ENCODE data around the gene AGBL1.
"Not testable (repeated sequence)": the region's sequence is repeated elsewhere in the genome, so short reads cannot be mapped to it uniquely, and the experiment has no call there.

AGBL1 gene

DNA sequence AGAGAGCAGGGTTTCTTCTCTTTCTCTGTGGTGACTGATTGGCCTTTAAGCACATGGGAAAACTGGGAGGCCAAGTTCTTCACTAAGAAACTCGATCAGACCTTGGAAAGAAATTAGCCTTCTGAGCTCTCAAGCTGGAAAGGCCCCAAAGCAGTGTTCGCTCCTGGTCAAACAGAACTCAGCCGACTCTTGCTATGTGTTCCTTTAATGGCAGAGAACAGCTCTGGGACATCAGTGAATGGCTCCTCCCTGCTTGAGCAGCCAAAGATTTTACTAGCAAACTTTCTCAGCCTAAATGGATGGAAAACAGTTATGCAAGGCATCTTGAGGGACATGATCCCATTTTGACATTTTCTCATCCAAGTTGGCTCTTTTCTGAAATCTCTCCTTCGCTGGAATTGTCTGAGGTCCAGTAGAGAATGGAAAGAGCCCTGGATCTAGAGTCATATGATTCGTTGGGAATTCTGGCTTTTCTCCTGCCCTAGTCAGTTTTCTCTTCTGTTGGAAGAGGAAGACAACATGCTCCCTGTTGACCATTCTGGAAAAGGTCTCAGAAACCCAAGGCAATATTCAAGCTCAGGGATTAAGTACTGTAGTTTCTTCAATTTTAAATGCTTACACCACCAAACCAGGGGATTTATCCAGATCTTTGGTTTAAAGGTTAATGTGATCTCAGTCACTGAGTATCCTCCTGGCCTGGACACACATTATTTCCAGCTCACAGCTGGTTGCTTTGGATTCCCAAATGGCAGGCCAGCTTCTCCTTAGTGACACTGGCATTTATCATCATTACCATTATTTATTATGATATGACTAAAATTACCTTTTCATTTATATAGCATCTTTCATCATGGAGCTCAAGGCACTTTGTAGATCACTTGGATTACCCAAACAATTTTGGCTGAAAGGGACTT lies 319.6 kb downstream of the AGBL1 start:
- DNase-seq (ENCODE audit: low read depth): no peak

DNA sequence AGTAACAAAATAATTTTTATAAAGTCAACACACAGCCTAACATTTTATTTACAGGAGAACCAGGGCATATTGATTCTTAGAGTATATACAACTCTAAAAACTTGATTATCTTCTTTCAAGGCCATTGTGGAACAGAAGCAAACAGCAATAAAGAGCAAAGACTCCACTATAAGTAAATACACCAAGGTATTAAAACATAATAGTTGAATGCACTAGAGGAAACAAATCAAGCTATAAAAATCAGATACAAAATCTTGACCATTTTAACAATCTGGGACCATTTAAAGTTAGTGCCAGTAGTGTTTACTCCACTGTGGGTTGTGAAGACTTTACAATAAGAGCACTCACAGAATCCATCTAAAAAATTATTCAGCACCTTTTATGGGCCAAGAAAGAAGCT lies 323.6 kb downstream of the AGBL1 start:
- DNase-seq (ENCODE audit: low read depth): no peak

DNA sequence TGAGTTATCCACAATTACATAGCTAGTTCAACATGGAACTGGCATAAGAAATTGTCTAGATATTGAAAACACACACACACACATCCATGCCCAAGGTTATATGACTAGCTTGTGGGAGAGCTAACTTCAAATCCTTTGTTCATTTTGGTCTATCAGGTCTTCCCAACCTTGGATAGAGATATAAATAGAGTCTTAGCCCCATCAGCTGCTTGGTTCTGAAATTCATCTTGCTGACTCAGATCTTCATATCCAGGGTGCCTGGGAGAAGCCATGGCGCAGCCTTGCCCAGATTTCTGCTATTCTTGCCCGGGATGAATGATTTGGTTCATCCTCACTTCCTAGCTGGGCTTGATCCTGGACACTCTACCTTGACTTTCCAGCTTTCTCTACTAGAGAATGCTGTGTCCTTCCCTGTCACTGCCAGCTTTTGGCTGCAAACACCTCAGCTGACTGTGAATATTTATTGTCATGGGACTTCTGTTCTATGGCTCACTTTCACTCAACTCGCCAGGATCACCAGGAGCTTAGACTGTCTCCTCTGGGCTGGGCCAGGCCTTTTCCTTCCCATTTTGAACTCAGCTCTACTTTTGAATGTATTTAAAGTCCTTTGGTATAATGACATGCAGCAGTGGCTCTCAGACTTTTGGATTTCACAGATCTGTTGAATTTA lies 324.4 kb downstream of the AGBL1 start:
- DNase-seq (ENCODE audit: low read depth): no peak

DNA sequence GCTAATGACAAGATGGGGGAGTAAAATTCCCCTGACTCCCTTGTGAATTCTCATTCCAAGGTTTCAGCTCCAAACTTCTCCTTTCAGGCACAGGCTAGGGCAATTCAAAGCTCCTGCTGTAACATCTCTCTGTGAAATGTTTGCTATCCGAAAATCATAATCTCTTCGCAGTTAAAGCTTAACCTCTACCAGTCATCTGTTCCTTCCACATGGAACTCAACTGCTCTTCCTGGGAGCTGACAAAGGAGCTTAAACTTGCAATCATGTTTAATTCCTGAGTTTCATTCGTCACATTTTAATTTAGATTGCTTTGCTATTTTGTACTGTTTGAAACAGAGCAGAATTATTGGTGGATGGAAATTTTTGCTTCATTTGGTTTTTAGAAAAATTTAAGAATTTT lies 328.6 kb downstream of the AGBL1 start:
- no peak for DNase-seq (ENCODE audit: low read depth)

DNA sequence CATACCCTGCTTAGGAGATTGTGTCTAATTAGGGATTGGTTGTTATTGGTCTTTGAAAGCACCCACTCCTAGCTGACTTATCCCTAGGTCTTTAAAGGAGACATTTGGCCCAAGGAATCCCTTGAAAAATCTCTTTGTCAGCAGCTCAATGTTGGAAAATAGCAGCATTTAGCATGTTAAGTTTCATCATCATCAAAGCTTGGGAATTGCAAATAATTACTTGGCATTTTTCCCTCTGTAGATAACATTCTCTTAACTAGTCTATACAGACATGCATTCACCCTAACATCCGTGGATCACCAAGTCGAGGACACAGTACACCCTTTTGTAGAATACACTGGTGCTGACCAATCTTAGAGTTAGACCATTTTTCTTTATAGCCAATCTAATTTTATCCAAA lies 332.2 kb downstream of the AGBL1 start:
- DNase-seq (ENCODE audit: low read depth): no peak

DNA sequence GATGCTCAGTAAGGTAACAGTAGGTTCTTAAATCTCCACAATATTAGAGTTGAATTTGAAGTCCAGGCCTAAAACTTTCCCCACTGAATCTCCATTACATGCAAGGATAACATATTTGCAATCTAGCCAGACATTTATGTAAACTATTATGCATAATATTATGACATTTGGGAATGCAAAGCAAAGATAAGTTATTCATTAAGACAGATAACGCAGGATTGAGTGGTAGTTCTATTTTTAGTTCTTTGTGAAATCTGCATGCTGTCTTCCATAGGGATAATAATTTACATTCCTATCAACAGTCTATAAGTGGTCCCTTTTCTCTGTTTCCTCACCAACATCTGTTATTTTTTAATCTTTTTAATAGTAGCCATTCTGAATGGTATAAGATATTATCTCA lies 333.5 kb downstream of the AGBL1 start:
- DNase-seq (ENCODE audit: low read depth): no peak

DNA sequence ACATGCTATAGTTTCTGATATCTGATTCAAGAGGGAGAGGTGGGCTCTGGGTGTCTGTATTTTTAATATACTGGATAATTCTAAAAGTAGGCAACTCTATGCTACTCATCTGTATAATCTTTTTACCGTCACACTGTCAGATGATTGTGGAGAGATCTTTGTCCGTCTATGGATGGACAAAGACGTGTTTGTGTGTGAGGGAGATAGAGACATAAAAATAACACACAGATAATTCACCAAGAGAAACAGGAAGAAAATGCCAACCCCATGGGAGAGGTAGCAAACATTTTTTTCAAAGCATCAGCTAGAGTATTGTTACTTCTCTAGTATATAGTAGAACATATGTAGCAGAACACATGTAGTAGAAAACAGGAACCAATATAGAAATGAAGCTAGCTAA lies 346.1 kb downstream of the AGBL1 start:
- DNase-seq (ENCODE audit: low read depth): no peak

DNA sequence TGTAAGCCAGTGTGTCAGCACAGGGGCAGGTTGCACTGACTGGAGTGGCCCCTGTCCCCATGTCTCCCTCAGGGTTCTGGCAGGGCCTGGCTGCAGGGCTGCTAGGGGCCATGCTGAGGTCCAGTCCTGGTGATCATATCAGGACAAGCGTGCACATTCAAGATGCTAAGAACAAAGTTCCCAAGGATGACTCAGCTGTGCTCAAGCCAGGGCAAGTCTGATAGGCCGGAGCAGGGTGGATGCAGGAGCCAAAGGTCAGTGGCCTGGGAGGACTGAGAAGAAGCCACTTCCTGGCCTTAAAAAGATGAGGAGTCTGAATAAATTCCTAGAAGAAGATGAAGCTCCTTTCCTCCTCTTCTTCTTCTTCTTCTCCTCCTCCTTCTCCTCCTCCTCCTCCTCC lies 353.2 kb downstream of the AGBL1 start:
- no peak for DNase-seq (ENCODE audit: low read depth)

DNA sequence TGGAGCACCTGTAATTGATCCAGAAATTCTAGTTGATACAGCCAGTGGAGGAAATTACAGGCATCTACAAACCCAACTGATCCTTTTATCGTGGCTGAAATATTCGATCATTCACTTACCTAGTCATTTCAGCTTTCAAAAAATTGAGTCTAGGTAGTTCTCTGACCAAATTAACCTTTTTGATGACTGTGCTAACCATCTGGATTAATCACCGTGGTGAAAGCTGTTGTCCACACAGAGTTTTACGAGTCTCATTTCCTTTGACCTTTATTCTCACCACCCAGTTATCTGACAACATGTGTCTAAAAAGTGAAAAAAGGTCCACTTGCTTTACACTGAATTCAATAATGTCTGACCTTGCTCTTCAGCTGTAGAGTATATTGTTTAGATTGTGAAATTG lies 354.3 kb downstream of the AGBL1 start:
- DNase-seq (ENCODE audit: low read depth): no peak

DNA sequence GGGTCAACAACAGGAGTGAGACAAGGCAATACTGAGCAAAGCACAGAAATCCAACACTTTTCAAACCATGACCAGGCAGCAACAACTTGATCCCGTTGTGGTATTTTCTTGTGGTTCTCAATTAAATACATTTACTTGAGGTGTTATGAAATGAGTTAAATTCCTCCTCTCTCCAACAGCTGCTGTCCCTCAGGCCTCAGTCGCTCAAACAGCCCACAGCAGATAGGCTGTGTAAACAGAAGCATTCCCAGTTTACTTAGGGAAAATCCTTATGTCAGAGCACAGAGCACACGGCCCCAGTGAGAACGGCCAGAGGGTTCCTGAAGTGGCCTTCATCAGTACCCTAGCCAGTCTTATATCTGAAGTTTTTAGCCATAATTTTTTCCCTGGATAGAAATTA lies 359.9 kb downstream of the AGBL1 start:
- DNase-seq (ENCODE audit: low read depth): no peak

DNA sequence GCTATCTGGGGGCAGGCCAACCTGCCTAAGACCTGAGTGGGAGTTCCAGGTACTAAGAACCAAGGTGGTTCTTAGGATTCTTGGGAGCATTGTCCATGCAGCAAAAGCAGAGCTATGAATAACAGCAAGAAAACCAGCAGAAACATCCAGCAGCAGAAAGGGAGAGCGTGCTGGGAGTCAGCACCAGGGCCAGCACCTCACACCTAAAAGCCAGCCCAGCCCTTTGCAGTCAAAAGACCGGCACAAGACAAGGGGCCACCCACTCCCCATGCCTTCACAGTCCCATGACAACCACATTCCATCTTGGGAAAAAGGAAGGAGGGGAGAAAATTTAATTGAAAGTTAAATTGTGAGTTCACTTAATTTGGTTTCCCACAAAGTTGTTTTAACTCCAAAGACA lies 364.9 kb downstream of the AGBL1 start:
- no peak for DNase-seq (ENCODE audit: low read depth)

DNA sequence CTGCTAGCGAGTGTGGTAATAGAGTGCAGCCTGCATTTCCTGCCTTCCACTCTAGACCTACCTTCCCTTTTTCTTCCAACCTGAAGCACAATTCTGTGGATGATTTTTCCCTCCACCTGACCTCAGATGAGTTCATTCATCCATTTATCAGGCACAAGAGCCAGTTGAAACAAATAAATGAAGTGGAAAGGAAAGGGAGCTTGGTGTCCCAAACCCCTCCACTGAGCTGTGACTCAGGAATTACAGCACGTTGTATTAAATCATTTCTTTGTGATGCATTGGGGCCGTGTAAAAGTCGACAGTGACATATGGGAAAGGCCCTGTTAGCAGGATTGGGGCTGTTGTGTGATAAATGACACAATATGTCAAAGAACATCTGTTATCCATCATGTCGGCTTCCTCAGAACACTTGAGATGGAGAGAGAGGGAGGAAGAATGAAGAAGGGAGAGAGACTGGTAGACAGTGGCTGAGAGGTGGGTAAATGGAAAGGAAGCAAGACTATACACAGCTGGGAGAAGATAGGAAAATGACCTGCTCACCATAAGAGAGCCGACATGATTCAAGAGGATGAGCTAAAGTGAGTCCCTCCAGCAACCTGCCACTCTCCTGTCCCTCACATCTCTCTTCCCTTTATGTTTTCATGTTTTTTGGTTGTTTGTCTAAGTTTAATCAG lies 366.0 kb downstream of the AGBL1 start:
- DNase-seq (ENCODE audit: low read depth): no peak

DNA sequence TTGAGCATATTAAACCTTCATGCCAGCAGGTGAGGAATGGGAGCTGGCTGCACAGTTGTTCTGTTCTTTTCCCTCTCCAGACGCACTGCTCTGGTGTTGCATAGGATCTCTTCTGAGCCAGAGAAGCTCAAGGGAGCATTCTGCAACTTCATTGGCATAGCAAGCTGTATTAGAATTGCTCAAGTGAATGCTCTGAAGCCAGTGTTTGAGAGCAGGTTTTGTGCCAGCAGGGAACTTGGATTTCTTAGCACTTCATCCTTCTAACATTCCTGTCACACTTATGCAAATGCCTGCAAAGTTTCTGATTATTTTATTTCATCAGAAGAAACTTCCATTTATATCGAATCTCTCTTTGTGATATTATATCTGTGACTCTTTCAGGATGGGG lies 366.6 kb downstream of the AGBL1 start:
- DNase-seq (ENCODE audit: low read depth): no peak

DNA sequence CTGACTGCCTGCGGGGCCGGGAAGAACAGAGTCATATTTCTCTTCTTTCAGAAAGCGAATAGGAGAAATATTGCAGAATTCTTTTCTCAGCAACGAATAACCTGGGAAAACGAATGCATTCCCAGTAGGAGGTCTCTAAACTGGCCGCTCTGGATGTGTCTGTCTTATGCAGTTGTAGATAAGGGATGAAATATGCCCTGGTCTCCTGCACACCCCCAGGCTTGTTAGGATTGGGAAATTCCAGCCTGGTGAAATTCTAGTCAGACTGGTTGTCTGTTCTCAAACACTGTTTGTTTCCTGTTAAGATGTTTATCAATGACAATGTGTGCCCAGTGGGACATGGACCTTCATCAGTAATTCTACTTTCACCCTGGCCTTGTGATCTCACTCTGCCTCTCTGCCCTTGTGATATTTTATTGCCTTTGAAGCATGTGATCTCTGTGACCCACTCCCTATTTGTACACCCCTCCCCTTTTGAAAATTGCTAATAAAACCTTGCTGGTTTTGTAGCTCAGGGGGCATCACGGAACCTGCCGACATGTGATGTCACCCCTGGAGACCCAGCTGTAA lies 385.9 kb downstream of the AGBL1 start:
- DNase-seq (ENCODE audit: low read depth): not testable (repeated sequence)

DNA sequence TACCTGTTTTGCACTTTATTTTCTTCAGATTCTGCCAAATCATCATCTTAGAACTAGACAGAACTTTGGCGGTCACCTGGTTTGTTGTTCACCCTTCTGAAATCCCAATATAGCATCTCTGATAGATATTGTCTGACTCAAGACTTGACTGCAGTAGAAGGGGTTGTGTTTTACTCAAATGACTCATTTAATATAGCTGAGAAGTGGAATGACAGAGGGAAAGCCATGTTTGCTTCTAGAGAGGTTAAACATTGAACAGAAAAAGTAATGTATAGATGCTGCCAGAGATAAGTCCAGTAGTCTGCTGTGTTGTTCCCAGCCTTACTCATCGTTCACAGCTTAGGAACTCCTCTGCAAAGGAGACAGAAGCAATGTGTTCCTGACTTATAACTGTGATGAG lies 402.0 kb downstream of the AGBL1 start:
- no peak for DNase-seq (ENCODE audit: low read depth)

DNA sequence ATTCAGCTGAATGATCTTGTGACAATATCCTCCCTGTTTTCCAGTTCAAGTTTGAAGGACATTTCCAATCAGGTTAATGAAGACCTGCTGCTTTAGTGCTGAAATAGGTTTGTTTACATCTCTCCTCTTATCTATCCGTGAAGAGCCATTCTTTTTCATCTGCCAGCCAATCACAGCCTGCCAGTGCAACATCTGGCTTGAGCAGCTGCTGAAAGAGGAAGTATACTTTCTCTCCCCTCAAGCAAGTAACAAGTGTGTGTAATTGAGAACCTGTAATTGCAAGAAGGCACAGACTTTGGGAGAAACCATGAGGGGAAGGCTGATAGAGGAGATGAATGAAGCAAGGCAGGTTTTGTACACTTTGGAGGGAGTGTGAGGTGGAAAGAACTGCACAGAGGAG lies 404.3 kb downstream of the AGBL1 start:
- DNase-seq (ENCODE audit: low read depth): no peak

DNA sequence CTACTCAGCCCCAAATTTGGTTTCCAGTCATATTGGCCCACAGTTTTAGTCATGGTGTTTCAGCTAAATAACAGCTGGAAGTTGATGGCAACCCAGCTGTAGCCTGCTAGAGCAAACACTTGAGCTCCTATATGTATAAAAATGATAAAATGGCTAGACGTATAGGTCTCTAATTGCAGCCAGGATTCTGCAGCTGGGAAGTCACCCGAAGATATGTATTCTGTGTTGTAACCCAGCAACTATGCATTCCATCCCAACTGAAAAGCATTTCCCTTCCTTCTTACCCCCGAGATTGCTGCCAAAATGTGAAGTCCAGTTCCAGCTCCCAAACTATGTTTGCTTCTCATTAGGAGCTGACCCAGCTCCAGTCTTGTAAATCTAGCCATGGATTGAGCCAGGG lies 408.4 kb downstream of the AGBL1 start:
- DNase-seq (ENCODE audit: low read depth): no peak

DNA sequence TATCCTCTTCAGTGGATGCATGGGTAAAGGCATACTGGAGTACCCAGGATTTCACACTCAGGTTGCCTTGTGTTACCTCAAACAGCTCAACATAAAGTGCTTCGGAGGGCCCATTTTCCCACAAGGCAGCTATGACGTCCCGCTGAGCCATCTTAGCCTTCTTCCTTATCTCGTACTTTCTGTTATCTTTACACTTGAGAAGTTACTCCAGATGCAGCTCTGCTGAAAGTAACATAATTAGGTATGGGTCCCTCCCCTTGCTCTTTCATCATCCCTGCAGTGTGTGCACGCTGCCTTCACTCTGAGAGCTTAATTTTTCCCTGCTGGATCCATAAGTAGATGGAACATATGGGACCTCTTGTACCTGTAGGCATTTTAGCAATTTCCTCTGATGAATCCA lies 410.3 kb downstream of the AGBL1 start:
- no peak for DNase-seq (ENCODE audit: low read depth)

DNA sequence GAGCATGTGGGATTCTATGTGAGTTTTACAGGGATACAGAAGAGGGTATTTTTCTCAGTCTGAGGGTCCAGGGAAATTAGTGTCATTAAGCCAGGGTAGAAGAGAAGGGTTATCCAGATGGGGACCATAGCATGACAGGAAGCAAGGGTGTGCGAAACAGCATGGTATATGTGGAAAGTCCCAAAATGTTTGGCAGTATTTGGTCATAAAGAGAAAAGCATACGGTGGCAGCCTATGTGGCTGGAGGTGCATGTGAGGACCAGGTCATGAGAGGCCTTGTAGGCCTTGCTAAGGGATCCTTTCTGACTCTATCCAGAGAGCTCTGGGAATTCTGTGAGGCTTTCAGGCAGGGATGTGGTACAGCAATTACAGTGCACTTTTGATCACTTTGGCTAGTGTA lies 411.4 kb downstream of the AGBL1 start:
- DNase-seq (ENCODE audit: low read depth): no peak

DNA sequence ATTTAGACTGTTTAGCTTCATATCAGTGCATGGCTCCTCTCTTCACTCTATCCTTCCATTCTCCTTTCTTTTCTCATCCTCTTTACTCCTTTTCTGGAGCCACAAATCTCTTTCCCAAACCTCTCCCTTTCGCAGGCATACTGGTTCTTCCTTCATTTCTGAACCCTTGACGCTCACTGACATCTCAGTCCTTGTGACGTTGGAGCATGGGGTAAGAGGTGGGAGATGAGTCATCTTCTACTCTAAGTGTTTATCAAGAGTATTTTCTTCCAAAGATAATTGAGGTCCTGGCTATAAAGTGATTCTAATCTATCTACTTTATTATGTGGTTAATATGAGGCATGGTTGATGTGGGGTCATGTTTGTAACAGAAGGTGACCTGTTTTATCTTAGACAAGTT lies 414.2 kb downstream of the AGBL1 start:
- no peak for DNase-seq (ENCODE audit: low read depth)

DNA sequence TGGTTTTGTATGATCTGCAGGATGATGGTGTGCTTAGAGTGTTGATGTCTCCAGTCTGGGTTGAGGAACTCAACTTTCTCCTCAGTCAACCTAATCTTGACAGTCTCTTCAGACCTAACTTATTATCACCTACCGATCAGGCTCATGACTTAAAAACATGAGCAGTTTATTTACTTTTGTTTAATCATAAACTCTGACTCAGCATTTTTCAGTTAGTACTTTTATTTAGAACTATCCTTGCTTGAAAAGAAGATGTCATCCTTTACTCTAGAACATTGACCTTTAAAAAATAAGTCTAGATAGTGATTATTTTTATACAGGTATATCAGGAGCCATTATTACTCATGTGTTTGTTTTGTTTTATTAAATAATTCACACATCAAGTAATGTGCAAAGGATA lies 414.8 kb downstream of the AGBL1 start:
- DNase-seq (ENCODE audit: low read depth): no peak

DNA sequence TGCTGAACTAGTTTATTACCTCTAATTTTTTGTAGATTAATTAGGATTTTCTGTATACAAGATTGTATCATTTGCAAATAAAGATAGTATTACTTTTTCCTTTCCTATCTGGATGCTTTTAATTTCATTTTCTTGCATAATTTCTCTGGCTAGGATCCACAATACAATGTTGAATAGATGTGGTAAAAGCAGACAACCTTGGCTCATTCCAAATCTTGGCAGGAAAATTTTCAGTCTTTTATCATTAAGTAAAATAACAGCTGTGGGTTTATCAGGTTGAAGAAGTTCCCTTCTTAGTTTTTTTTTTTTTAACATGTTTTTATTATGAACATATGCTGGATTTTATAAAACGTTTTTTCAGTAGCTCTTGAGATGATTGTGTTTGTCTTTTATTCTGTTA lies 422.6 kb downstream of the AGBL1 start:
- DNase-seq (ENCODE audit: low read depth): no peak

DNA sequence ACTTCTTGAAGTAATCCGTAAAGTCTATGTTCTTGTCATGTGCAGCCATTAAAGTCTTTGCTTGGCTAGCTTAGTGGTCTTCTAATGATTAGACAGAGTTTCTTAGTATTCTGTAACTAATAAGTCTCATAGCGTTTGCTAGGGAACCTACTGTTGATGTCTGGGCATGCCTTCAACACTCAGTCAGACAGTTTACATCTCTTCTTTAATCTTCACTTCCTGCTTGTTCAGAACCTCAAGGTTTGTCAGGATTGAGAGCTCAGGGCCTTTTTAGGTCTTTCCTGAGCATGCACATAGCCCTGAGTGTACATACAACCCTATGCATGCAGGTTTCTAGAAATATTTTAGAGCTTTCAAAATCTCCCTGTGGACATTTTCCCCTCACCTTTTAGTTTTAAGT lies 426.3 kb downstream of the AGBL1 start:
- DNase-seq (ENCODE audit: low read depth): no peak

Data from stromal cell of bone marrow (primary cell).